Skeletal muscle tissue (tissue), 4 donors: Measurements from ENCODE around the gene KATNIP. TPM values are rescaled to one million over a fixed set of nuclear protein-coding genes. Genes with fewer than 3 reads are reported as not detected.
A peak's percentile ranks its signal among the peaks of the same experiment; 100 is the strongest.

ENCODE experiments used
- H3K27ac ChIP-seq: one replicate; pipeline ENCODE4 v1.7.0; 2013; ENCODE audit warnings: mild to moderate bottlenecking, low read depth, low read length, inconsistent platforms
- H3K27me3 ChIP-seq, 3 donors: one replicate each; pipeline ENCODE4 v1.7.0; 2013; ENCODE audit warnings: low read length in 3 of 3; ENCODE audit not compliant: control insufficient read depth in 3 of 3, insufficient read depth in 3 of 3
- H3K36me3 ChIP-seq, 3 donors: one replicate each; pipeline ENCODE4 v1.7.0; 2013; ENCODE audit warnings: low read length in 3 of 3; ENCODE audit not compliant: control insufficient read depth in 3 of 3, insufficient read depth in 3 of 3
- H3K4me1 ChIP-seq, 3 donors: one replicate each; pipeline ENCODE4 v1.7.0; 2013; ENCODE audit warnings: low read length in 3 of 3, mild to moderate bottlenecking in 3 of 3; ENCODE audit not compliant: control insufficient read depth in 3 of 3, insufficient read depth in 3 of 3
- H3K4me3 ChIP-seq, 3 donors: one replicate each; pipeline ENCODE4 v1.7.0; 2013; ENCODE audit warnings: low read length in 3 of 3
- H3K9ac ChIP-seq, 3 donors: one replicate each; pipeline ENCODE4 v1.7.0; 2013; ENCODE audit warnings: low read length in 3 of 3, mild to moderate bottlenecking in 3 of 3, moderate library complexity in 2 of 3, low read depth in 1 of 3
- H3K9me3 ChIP-seq, 3 donors: one replicate each; pipeline ENCODE4 v1.7.0; 2013; ENCODE audit warnings: low read length in 3 of 3; ENCODE audit not compliant: control insufficient read depth in 3 of 3
- total RNA-seq: library from RNA; depleted of rRNA; stranded (reverse); fragments of >200 nt; gene quantifications from one replicate; pipeline ENCODE4 v1.2.3, GENCODE V29; 2014
- donor health status: Osteomylitis.

KATNIP gene
- total RNA-seq, 1 donor from 2014 or later = 7.8 TPM

DNA sequence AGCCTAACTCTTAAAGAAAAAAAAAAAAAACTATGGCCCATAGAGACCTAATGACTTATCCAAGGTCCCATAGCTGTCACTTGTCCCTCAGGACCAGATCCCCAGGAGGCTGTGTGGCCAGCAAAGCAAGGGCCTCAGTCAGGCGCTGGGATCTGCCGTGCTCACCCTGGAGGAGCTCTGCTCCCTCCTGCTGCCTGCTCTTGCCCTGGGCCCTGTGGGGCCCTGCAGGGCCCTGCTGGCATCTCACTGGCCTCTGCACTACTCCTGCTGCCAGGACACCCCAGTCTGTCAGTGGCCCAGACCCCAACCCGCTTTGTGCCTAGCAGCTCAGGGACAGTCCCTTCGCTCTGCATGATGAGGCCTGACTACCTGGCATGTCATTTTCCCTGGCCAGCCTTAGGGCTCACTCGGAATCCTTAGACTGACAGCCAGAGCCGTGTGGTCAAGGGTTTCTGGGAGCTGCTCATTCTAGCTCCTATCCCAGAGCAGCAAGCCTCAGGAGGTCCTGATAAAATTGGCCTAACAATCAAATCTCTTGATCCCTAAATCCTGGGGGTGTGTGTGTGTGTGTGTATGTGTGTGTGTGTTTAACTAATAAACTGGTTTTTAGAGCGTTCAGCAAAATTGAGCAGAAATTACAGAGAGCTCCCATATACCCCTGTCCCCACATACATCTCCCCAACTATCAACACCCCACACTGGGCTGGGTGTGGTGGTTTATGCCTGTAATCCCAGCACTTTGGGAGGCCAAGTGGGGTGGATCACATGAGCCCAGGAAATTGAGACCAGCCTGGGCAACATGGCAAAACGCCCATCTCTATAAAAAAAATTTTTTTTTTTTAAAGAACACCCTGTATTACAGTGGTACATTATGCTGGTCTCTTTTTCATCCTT is 21.7 kb downstream of the KATNIP start:
- Histone ChIP-seq H3K9ac (no peak overlapping the region), H3K27me3 (no peaks in the 10 kb centered on the region), H3K4me3 (no peak overlapping the region), H3K27ac (no peak overlapping the region), H3K36me3 (no peaks in the 10 kb centered on the region), H3K9me3 (no peaks in the 10 kb centered on the region), H3K4me1 (peaks cover 0 to 5% (median 0%) of the 10 kb centered on the region in 3 donors)

DNA sequence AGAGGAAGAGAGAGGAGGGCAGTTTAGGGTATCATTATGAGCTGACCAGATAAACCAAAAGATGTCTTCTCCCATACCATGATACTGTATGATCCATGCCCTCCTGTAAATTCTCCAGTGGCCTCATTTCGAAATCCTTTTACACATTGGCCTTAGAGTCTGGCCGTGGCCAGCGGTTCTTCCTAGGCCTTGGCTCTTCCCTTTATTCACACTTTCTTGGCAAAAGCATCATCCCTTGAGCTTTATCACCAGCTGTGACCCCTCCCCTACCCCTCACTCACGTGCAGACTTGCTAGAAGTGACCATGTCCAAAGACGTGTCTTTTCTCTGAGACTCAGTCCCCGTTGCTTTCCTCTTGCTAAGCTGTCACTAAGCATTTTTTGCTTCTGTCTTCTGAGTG is 22.8 kb downstream of the KATNIP start:
- Histone ChIP-seq H3K27me3 (no peaks in the 10 kb centered on the region), H3K36me3 (no peaks in the 10 kb centered on the region), H3K4me3 (no peak overlapping the region), H3K9ac (no peak overlapping the region), H3K27ac (peak overlapping the region; percentile 28), H3K9me3 (no peaks in the 10 kb centered on the region), H3K4me1 (peaks cover 0 to 5% (median 0%) of the 10 kb centered on the region in 3 donors)

DNA sequence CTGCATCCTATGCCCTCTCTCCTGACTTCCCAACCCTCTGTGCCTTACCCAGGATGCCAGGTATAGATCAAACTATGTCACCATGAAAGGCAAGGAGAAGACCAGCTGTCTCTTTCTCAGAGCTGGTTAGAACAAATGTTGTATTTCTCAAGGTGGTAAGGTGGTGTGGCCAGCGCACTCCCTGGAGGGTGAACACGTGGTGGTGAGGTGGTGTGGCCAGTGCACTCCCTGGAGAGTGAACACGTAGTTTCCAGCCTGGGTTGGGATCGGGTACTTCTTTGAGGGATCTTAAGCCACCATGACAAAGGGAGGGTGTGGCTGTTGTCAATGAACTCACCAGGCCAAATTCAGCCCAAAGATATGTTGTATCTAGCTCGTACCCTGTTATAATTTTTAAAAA is 26.8 kb downstream of the KATNIP start:
- H3K9me3 ChIP-seq = no peaks in the 10 kb centered on the region
- no peaks in the 10 kb centered on the region for H3K27me3 ChIP-seq
- H3K27ac ChIP-seq = no peak overlapping the region
- H3K36me3 ChIP-seq = no peaks in the 10 kb centered on the region
- peaks cover 0 to 5% (median 0%) of the 10 kb centered on the region in 3 donors for H3K4me1 ChIP-seq
- no peak overlapping the region for H3K9ac ChIP-seq
- H3K4me3 ChIP-seq = no peak overlapping the region

DNA sequence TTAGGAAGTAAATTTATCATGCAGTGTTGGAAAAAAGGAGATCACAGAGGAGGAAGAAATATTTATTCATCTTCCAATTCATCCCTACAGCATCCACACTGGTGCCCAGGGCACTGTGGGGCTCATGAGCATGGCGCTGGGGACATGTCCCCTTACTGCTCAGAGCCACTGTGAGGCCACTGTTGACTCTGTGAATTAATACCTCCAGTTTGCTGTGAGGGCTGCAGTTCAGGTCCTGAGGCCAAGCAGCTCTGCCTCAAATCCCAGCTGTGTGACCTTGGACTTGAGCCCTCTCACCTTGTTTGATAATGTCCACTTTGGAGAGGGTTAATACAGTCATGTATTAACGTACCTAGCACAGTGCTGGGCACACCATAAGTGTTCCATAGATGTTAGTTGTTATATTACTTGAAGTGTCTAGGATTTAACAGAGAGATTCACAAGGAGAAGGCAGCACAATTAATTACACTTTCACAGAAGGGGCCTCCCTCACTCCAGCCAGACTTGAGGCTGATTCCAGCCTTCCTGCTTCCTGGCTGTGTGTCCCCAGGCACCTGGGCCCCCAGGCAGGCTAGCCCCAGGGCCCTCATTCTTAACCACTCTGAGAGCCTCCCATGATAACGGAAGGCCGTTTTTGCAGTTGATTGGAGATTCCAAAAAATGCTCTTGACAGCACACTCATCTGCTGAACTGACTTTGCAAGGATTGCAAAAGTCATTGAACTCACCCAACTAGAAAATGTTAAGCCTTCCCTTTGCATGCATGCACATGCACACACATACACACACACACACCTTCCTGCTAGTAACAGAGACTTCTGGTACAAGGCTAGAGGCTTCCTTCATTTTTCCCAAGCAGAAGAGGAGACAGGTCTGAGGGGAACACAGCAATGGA is 29.4 kb downstream of the KATNIP start:
- no peak overlapping the region for H3K4me3 ChIP-seq
- H3K9ac ChIP-seq = no peak overlapping the region
- H3K36me3 ChIP-seq = no peaks in the 10 kb centered on the region
- no peaks in the 10 kb centered on the region for H3K9me3 ChIP-seq
- H3K27me3 ChIP-seq = no peaks in the 10 kb centered on the region
- no peak overlapping the region for H3K27ac ChIP-seq
- no peaks in the 10 kb centered on the region for H3K4me1 ChIP-seq

DNA sequence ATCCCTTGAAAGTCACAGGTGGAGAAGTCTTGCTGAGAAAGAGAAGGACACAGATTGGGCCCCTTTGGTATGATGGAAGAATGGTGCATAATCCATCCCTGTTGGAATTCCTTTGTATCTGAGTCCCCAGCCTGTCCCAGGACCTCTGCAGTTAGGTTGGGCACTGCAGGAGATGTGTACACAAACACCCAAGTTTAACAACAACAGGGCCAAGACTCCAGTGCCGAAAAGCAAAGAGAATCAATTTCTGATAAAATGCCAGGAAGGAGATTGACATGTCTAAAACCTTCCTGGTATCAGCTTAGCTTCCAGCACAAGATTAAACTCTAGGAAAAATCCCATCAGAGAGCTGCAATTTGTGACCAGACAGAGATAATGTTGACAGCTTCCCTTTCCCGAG is 32.9 kb downstream of the KATNIP start:
- H3K9me3 ChIP-seq = peaks cover 0 to 1% (median 0%) of the 10 kb centered on the region in 3 donors

DNA sequence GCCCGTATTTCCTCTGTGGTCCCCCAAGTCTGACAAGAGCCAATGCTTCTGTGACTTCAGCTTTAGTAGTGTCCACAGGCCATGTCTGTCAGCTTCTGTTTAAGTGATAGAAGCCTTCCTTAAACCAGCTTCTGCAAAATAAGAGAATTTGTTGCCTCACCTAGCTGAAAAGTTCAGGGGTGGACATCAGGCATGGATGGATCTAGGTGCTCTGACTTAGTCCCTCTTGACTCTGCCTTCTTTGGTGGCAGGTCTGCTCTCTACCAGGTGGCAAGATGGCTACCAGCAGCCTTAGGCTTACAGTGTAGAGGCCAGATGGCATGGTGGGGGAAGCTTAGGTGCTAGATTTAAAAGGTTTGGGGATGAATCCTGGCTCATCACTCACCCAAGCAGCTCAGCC is 33.7 kb downstream of the KATNIP start:
- Histone ChIP-seq H3K9me3 (peaks cover 0 to 1% (median 0%) of the 10 kb centered on the region in 3 donors), H3K27me3 (no peaks in the 10 kb centered on the region), H3K27ac (no peak overlapping the region), H3K36me3 (no peaks in the 10 kb centered on the region), H3K4me3 (no peak overlapping the region), H3K9ac (no peak overlapping the region), H3K4me1 (no peaks in the 10 kb centered on the region)

More for the DNA sequence above, 32.9 kb downstream of the KATNIP start:
- H3K4me1 ChIP-seq = no peaks in the 10 kb centered on the region
- no peaks in the 10 kb centered on the region for H3K36me3 ChIP-seq
- no peaks in the 10 kb centered on the region for H3K27me3 ChIP-seq
- H3K27ac ChIP-seq = no peak overlapping the region
- no peak overlapping the region for H3K4me3 ChIP-seq
- H3K9ac ChIP-seq = no peak overlapping the region

DNA sequence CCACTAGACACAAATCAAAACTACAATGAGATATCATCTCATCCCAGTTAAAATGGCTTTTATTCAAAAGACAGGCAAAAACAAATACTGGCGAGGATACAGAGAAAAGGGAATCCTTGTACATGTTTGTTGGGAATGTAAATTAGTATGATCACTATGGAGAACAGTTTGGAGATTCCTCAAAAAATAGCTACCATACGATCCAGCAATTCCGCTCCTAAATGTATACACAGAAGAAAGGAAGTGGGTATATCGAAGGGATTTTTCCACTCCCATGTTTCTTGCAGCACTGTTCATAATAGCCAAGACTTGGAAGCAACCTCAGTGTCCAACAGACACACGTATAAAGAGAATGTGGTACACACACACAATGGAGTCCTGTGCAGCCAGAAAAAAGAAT is 35.3 kb downstream of the KATNIP start:
- Histone ChIP-seq H3K9me3 (peaks cover 0 to 1% (median 0%) of the 10 kb centered on the region in 3 donors), H3K4me3 (no peak overlapping the region), H3K36me3 (no peaks in the 10 kb centered on the region), H3K9ac (no peak overlapping the region), H3K4me1 (no peaks in the 10 kb centered on the region), H3K27ac (no peak overlapping the region), H3K27me3 (no peaks in the 10 kb centered on the region)

DNA sequence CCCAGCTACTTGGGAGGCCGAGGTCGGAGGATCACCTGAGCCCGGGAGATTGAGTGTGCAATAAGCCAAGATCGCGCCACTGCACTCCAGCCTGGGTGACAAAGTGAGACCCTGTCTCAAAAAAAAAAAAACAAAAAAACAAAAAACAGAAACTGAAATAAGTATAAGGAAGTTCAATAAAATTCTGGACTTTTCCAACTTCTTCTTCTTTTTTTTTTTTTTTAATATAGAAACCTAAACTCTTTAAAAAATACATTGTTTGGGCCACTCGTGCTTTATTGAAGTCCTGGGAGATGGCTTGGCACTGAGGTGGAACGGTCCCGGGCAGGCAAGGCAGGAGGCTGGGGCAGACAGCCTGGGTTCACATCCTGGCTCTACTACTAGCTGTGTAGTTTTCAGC is 36.8 kb downstream of the KATNIP start:
- H3K9ac ChIP-seq = no peak overlapping the region
- H3K27me3 ChIP-seq = no peaks in the 10 kb centered on the region
- H3K36me3 ChIP-seq = no peaks in the 10 kb centered on the region
- H3K4me1 ChIP-seq = no peaks in the 10 kb centered on the region
- H3K27ac ChIP-seq = no peak overlapping the region
- no peak overlapping the region for H3K4me3 ChIP-seq
- H3K9me3 ChIP-seq = peaks cover 0 to 1% (median 0%) of the 10 kb centered on the region in 3 donors

DNA sequence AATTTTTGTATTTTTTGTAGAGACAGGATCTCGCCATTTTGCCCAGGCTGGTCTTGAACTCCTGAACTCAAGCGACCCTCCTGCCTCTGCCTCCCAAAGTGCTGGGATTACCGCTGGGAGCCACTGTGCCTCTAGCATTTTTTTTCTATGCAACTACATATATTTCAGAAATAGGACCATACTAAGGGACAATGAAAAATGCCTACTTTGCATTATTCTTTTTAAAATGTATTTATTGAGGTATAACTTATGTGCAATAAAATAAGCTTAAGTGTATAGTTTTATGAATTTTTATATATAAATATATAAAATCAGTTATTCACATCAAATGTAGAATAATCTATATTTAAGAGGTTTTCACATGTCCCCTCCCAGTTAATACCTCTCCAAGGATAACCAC is 38.1 kb downstream of the KATNIP start:
- Histone ChIP-seq H3K4me3 (no peak overlapping the region), H3K4me1 (no peaks in the 10 kb centered on the region), H3K27me3 (no peaks in the 10 kb centered on the region), H3K9ac (no peak overlapping the region), H3K27ac (no peak overlapping the region), H3K36me3 (no peaks in the 10 kb centered on the region), H3K9me3 (peaks cover 0 to 1% (median 0%) of the 10 kb centered on the region in 3 donors)

DNA sequence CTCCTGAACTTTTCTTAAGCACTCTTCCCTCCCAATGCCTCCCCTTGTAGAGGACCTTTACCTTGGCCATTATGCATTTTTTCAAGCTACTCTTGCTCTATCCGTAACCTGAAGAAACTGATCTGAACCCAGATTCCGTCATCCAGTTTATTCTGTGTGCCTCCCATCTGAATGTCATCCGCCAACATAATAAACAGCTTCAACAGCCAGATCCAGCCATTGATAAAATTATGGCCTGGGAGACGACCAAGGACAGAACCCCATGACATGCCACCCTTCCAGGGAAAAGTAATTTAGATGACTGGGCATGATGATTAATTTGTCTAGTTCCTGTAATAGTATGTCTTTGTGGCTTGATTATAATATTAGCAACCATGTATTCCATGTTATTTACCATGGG is 41.9 kb downstream of the KATNIP start:
- Histone ChIP-seq H3K36me3 (no peaks in the 10 kb centered on the region), H3K4me1 (no peaks in the 10 kb centered on the region), H3K9me3 (no peaks in the 10 kb centered on the region), H3K27me3 (no peaks in the 10 kb centered on the region), H3K27ac (no peak overlapping the region), H3K9ac (no peak overlapping the region), H3K4me3 (no peak overlapping the region)
